Glutamatergic neuron (in vitro differentiated cells): Measurements from ENCODE around the gene DPEP1. TPM values are rescaled to one million over a fixed set of nuclear protein-coding genes. Genes with fewer than 3 reads are reported as not detected.
"Not testable (repeated sequence)": the region's sequence is repeated elsewhere in the genome, so short reads cannot be mapped to it uniquely, and the experiment has no call there.

Experiments used
- DNase-seq: peaks from one replicate; pipeline ENCODE4 v3.0.0; 2022
- H3K27ac Mint-ChIP-seq: one replicate; pipeline ENCODE4 v1.8.0; 2020; ENCODE audit warnings: mild to moderate bottlenecking, mixed read lengths, inconsistent platforms; ENCODE audit not compliant: unreplicated experiment
- H3K27me3 Mint-ChIP-seq: one replicate; pipeline ENCODE4 v1.8.0; 2020; ENCODE audit warnings: mild to moderate bottlenecking, moderate library complexity, mixed read lengths, inconsistent platforms; ENCODE audit not compliant: unreplicated experiment
- H3K36me3 Mint-ChIP-seq: one replicate; pipeline ENCODE4 v1.8.0; 2020; ENCODE audit warnings: mild to moderate bottlenecking, mixed read lengths, inconsistent platforms; ENCODE audit not compliant: unreplicated experiment
- H3K4me1 Mint-ChIP-seq: one replicate; pipeline ENCODE4 v1.8.0; 2020; ENCODE audit warnings: mild to moderate bottlenecking, low read depth, mixed read lengths, inconsistent platforms; ENCODE audit not compliant: unreplicated experiment
- H3K4me3 Mint-ChIP-seq: one replicate; pipeline ENCODE4 v1.8.0; 2020; ENCODE audit warnings: mild to moderate bottlenecking, mixed read lengths, inconsistent platforms; ENCODE audit not compliant: unreplicated experiment
- H3K9me3 Mint-ChIP-seq: one replicate; pipeline ENCODE4 v1.8.0; 2020; ENCODE audit warnings: mild to moderate bottlenecking, moderate library complexity, mixed read lengths, inconsistent platforms; ENCODE audit not compliant: unreplicated experiment
- CTCF ChIP-seq: fragments of 200-600 bp; sonication (generic); IDR thresholded peaks from one replicate; pipeline ENCODE4 v1.5.0; 2021; ENCODE audit not compliant: partially characterized antibody, unreplicated experiment
- total RNA-seq: library from RNA; stranded (reverse); fragmentation: NEBNext Ultra II Directional; extraction: Animal tissue kit (Norgen Biotek cat#: 25700); gene quantifications from one replicate; pipeline ENCODE4 v1.2.1, GENCODE V29; 2021; ENCODE audit not compliant: unreplicated experiment

Gene DPEP1
- total RNA-seq, 1 donor from 2014 or later = 0.39 TPM

- peak; percentile 14 for DNase-seq
- Mint-ChIP-seq H3K4me1 (no peaks in the 10 kb centered on the region), H3K27ac (no peak overlapping the region), H3K4me3 (no peak overlapping the region), H3K9me3 (no peaks in the 10 kb centered on the region), H3K36me3 (no peaks in the 10 kb centered on the region), H3K27me3 (no peaks in the 10 kb centered on the region)
- TF ChIP-seq CTCF = no peak
These were observed 29.4 kb upstream of the DPEP1 start for GRCh38 chr16:89583895-89584644.

GRCh38 chr16:89584768-89585549 is 28.5 kb upstream of the DPEP1 start:
- Mint-ChIP-seq H3K4me3 (no peak overlapping the region), H3K36me3 (no peaks in the 10 kb centered on the region), H3K9me3 (no peaks in the 10 kb centered on the region), H3K4me1 (no peaks in the 10 kb centered on the region), H3K27me3 (no peaks in the 10 kb centered on the region), H3K27ac (no peak overlapping the region)
- no peak for DNase-seq
- no peak for TF ChIP-seq CTCF

DNA sequence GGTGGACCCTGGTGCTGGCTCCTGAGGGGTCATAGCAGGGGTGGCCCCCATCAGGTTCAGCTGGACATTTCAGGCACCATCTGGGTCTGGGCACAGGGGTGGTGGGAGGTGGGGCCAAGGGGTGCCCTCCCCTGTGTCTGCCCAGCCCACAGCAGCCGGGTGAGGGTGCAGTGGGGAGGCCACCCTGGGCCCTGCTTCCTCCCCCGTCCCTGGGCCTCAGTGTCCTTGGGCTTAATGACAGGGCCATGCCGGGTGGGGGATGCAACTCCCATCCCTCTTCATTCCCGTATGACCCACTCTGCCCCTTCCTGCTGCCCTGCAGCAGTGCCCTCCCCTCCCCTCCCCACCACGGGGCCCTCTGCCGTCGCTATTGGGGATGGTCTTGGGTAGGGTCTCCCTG is 27.2 kb upstream of the DPEP1 start:
- DNase-seq = no peak
- no peak for TF ChIP-seq CTCF
- Mint-ChIP-seq H3K36me3 (no peaks in the 10 kb centered on the region), H3K27me3 (no peaks in the 10 kb centered on the region), H3K4me3 (no peak overlapping the region), H3K4me1 (no peaks in the 10 kb centered on the region), H3K9me3 (no peaks in the 10 kb centered on the region), H3K27ac (no peak overlapping the region)

DNA sequence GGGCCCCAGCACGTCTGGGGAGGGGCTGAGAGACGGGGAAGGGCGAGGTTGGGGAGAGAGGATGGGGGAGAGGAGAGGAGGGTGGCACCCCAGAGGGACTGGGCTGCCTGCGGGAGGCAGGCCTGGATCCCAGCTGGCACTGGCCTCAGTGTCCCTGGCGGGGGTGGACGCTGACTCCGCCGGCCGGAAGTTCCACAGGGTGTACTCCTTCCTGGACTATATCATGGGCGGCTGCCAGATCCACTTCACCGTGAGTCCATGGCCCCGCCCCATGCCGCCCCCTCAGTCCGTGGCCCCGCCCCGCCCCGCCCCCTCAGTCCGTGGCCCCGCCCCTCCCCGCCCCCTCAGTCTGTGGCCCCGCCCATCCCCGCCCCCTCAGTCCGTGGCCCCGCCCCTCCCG is 26.6 kb upstream of the DPEP1 start:
- peaks cover 2% of the 10 kb centered on the region for H3K9me3 Mint-ChIP-seq
- DNase-seq = peak; percentile 19
- no peaks in the 10 kb centered on the region for H3K36me3 Mint-ChIP-seq
- no peaks in the 10 kb centered on the region for H3K4me1 Mint-ChIP-seq
- no peak overlapping the region for H3K4me3 Mint-ChIP-seq
- no peaks in the 10 kb centered on the region for H3K27me3 Mint-ChIP-seq
- no peak overlapping the region for H3K27ac Mint-ChIP-seq
- TF ChIP-seq CTCF = no peak

GRCh38 chr16:89587676-89588075 is 25.8 kb upstream of the DPEP1 start:
- H3K36me3 Mint-ChIP-seq, H3K27me3 Mint-ChIP-seq, H3K4me1 Mint-ChIP-seq, H3K9me3 Mint-ChIP-seq, DNase-seq, H3K4me3 Mint-ChIP-seq, H3K27ac Mint-ChIP-seq: not testable (repeated sequence)
